GM21737 (cell line): ENCODE measurements around the gene AGO4.
"Not testable (repeated sequence)": the region's sequence is repeated elsewhere in the genome, so short reads cannot be mapped to it uniquely, and the experiment has no call there.

Experiments
- ATAC-seq: cut with Tn5 transposase; IDR thresholded peaks from one replicate; pipeline ENCODE4 v1.9.1; 2021; ENCODE audit warnings: mild to moderate bottlenecking, moderate library complexity; ENCODE audit not compliant: unreplicated experiment

AGO4 gene

DNA sequence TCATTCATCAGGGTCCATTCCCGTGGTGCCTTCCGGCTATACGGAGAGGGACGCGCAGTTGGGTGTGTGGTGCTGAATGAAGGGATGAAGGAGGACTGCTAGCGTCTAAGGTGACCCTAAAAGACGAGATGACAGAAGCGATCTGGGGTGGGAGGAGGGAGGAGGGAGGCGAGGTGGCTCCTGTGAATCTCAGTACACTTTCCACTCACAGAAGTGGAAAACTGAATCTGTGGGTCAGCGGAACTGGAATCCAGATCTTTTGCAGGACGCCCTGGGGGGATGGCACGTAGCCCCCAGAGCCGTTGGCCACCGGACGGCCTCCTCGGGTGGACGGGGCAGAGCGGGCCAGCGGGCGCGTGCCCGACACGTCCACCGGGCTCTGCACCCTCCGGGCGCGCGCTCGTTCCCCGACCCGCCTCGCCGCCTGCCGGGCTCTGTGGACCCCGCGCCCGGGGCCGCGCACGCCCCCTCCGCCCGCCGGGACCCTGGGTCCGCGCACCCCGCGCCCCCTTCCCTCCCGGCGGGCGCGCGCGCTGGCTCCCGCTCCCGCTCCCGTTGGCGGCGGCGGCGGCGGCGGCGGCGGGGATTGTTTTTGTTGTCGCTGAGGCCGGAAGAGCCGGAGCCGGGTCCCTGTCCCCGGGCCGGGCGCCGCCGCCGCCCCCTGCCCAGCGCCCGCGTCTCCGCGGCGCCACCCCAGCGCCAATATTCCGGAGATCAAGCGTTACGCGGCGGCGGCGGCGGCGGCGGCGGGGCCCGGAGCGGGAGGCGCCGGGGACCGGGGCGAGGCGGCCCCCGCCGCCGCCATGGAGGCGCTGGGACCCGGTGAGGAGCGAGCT lies at the start of gene AGO4:
TSS of gene AGO4 (plus strand) at position 403 of the 836 bp plus-strand sequence. CDS start at position 804, 401 bp downstream.
- ATAC-seq, result no peak

DNA sequence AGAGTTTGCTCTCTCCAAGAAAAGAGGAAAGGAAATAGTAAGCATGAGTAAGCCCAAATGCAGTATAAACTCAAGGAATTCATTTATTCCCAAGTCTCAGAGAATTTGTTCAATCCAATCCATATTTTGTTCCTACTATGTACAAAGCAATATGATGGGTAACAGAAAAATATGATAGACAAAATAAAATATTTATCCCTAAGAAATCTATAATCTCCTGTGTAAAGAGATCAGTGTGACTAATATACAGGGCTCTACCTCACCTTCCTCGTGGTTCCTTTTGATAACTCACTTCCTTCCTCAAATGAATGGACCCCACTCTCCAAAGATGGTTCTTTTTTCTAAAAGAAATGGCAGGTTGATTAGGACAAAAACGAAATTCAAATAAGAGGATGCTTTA lies 45.7 kb upstream of the AGO4 start:
- no peak for ATAC-seq

DNA sequence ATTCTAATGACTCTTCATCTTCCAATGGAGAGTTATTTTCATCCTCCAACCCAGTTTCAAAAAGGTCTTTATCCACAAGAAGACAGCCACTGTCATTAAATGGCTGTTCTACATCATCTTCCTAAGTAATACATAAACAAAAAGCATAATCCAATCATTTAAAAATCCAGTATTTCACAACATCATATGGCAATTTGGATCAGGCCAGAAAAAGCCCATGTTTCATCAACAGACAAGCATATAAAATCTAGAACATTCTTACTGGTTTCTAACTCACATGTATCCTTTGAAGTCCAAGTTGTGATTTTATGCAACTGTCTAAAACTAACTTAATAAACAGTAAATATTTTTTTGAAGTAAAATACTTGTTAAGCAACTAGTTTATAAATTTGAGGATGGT lies 44.6 kb upstream of the AGO4 start:
- no peak for ATAC-seq

DNA sequence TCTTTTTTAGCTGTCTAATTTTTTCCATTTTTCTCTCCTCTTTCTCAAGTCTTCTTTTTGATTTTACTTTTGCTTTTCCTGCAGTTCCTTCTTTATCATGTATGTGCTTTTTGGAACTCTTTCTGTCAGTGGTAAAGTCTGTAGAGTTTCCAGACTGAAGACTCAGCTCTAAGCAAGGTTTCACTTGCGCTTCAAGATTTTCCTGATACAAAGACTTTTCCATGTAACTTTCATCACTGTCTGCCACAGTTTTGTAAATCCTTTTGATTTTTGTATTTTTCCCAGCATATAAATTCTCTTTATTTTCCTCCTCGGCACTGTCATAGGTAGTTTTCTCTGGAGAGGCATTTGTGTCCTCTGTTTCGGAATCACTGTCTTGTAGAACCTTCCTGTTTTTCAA lies 43.5 kb upstream of the AGO4 start:
- ATAC-seq, result no peak

DNA sequence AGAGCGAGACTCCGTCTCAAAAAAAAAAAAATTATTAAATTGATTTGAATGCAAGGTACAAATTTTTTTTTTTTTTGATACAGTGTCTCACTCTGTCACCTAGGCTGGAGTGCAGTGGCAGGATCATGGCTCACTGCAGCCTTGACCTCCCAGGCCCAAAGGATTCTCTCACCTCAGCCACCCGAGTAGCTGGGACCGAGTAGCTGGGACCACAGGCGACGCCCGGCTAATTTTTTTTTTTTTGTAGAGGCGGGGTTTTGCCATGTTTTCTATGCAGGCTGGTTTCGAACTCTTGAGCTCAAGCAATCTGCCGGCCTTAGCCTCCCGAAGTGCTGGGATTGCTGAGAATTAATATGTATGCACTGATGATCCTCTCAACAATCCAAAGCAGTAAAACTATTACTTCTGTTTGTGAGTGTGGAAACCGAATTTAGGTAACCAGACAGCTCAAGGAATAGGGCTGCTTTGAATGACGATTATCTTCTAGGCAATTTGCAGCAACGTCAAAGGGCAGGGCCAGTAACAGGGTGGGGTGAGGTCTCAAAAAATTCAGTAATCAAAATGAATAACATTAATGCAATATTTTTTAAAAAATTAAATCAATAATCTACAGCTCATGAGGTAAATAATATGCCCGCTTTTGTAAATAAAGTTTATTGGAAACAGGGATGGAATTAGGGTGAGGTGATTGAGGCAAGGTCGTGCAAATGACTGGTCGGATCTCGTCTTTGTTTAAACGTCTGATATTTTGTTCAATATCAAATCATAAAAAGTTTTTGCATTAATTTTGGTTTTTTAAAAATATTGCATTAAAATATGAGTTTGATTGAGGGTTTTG lies 39.2 kb upstream of the AGO4 start:
- no peak for ATAC-seq

DNA sequence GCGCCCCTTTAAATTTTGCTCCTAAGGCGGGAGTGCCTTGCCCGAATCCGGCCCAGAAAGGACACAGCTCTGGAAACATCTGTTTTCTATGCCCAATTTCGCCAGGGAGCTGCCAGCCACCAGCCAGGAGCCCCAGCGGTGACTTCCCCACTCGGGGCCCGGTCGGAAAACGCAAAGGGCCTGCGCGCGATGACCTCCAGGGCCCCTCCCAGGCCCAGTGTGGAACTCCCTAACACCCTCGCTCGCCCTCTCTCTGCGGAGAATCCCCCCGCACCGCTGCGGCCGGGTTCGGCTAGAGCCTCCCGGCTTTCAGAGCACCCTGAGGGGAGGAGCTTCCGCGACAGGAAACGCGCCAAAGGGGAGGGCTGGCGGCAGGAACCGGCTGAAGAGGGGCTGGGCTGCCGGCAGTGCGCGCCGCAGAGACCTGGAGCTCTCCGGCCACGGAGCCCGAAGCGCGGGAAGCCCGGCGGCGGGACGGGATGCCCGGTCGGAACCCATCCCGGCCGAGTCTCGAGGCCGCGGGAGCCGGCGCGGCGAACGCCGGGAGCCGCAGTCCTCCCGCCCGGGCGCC lies 38.5 kb upstream of the AGO4 start:
- ATAC-seq, result peak; percentile 84

DNA sequence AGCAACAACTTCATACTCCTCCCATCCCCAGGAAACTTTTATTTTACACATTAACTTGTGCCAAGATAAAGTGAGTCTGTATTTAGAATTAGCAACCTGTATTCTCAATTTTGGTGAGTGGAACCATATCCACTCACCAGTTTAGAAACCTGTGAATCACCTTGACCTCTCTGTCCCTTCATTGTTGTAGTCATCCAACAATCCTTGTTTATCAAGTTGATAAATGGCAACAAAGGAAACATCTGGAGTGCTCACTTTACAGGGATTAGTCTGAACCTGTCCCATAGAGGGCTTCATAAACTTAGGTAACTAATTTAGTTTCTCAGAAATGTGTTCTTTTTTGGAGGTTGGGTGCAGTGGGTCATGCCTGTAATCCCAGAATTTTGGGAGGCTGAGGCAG lies 34.1 kb upstream of the AGO4 start:
- no peak for ATAC-seq

DNA sequence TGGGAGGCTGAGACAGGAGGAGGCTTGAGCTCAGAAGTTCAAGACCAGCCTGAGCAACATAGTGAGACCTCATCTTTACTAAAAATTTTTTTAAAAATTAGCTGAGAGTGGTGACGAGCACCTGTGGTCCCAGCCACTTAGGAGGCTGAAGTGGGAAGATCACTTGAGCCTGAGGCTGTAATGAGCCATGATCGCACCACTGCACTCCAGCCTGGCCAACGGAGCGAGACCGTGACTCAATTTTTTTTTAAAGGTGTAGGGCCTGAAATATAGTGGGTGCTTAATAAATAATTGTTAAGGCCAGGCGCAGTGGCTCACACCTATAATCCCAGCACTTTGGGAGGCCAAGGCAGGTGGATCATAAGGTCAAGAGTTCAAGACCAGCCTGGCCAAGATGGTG lies 31.6 kb upstream of the AGO4 start:
- not testable (repeated sequence) for ATAC-seq

DNA sequence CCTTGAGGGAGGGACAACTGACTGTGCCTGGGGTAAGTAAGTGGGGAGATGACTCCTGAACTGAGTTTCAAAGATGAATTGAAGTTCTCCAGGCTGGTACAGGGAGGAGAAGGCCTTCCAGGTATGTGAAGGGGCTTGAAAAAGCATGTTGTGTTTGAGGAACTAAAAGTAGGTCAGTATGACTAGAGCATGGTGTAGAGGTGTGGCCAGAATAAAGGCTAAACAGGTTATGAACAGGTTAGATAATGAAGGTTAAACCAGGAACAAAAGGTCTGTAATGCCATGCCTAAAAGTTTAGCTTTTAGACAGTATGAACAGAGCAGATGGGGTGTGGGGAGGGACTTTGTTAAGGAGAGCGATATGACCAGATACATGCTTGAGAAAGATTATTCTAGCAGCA lies 30.7 kb upstream of the AGO4 start:
- no peak for ATAC-seq

DNA sequence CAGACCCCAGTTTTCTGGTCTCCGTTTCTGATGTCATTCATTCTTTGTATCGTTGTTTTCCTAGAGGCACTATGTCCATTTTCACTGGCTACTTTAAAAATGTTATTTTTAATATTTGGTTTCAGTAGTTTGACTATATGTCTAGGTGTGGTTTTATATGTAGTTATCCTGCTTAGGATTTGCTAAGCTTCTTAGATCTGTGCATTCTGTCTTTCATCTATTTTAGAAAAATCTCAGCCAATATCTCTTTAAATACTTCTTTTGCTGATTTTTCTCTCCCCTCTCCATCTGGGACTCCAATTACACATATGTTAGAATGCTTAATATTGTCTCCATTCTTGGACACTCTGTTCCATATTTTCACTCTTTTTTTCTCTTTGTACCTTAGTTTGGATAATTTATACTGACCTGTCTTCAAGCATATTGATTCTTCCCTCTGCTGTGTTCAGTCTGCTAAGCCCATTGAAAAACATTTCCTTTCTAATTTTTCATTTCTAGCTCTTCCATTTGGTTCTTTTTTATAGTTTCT lies 24.7 kb upstream of the AGO4 start:
- no peak for ATAC-seq

DNA sequence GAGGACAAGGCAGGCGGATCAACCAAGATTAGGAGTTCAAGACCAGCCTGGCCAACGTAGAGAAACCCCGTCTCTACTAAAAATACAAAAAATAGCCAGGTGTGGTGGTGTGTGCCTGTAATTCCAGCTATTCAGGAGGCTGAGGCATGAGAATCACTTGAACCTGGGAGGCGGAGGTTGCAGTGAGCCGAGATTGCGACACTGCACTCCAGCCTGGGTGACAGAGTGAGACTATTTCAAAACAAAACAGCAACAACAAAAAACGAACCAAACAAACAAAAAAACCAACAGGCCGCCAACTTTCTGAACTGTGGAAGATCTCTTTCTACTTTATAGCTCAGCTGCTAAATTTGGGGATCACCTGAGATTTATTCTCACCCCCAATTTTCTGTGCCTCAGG lies 23.5 kb upstream of the AGO4 start:
- ATAC-seq, result not testable (repeated sequence)

DNA sequence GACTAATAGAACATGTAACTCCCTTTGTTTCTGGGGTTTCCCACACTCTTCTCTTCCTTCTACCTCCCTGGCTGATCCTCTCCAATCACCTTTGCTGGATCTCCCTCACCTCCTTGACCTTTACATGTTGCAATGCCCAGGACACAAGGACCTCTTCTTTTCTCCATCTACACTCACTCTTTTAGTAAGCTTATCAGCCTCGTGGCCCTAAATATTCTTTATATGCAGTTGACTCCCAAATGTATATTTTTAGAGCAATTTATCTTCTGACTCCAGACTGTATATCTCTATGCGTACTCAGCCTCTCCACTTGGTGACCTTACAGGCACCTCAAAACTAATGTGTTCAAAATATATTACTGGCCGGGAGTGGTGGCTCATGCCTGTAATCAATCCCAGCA lies 19.7 kb upstream of the AGO4 start:
- ATAC-seq, result no peak

DNA sequence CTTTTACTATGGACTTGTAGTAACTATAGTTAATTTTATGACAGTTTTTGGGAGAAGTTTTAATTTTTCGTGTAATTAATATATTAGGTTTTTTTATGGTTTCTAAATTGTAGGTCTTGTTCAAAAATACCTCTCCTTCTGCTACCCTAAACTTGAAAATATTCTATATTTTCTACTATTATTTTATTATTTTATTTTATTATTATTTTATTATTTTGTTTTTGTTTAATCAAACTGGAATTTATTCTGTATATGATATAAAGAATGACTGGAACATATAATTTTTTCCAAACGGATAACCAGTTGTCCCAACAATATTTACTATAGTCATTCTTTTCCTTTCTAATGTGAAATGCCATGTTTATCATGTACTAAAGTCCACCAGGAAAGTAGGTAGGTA lies 17.1 kb upstream of the AGO4 start:
- no peak for ATAC-seq

DNA sequence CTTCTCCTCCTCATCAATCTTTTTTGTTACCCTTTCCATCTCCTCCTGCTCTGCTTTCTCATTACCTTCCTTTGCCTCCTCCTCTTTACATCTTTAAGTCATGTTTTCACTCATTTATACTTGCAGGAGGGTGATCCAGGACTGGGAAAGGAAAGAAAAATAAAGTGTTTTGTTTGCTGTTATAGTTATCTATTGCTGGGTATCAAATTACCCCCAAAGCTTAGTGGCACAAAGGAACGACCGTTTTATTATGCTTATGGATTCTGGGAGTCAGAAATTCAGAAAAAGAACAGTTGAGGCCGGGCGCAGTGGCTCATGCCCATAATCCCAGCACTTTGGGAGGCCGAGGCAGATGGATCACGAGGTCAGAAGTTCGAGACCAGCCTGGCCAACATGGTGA lies 12.5 kb upstream of the AGO4 start:
- no peak for ATAC-seq

DNA sequence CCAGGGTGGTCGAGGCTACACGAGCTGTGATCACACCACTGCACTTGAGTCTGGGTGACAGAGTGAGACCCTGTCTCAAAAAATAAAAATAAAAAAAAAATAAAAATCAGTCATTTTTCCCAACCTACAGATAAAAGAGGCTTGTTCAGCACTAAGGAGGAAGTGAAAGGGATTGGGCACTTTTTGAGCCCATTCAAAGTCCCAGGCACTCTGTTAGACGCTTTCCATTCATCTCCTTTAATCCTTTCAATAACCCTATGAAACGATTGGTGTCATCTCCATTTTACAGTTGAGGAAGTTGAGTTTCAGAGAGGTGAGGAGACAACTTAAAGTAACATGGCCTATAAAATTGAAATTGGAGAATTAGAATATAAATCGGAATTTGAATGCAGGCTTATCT lies 10.4 kb upstream of the AGO4 start:
- ATAC-seq, result no peak

DNA sequence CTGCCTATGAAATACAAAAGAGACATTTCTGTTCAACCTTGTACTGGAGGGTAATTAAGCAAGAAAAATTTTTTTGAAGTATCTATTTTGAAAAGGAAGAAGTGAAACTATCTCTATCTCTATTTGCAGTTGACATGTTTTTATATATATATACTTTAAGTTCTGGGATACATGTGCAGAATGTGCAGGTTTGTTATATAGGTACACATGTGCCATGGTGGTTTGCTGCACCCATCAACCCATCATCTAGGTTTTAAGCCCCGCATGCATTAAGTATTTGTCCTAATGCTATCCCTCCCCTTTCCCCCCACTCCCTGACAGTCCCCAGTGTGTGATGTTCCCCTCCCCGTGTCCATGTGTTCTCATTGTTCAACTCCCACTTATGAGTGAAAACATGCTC lies 9.8 kb upstream of the AGO4 start:
- not testable (repeated sequence) for ATAC-seq

DNA sequence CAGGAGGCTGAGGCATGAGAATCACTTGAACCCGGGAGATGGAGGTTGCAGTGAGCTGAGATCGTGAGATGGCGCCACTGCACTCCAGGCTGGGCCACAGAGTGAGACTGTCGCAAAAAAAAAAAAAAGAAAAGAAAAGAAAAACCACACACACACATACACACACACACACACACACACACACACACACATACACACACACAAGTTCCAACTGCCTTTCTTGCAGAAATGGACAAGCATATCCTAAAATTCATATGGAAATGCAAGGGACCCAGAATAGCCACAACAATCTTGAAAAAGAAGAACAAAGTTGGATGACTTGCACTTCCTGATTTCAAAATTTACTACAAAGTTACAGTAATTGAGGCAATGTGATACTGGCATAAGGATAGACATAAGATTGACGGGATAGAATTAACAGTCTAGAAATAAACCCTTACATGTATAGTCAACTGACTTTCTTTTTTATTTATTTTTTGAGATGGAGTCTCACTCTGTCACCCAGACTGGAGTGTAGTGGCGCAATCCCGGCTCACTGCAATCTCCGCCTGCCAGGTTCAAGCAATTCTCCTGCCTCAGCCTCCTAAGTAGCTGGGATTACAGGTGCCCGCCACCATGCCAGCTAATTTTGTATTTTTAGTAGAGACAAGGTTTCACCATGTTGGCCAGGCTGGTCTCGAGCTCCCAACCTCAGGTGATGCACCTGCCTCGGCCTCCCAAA lies 7.5 kb upstream of the AGO4 start:
- ATAC-seq, result not testable (repeated sequence)

DNA sequence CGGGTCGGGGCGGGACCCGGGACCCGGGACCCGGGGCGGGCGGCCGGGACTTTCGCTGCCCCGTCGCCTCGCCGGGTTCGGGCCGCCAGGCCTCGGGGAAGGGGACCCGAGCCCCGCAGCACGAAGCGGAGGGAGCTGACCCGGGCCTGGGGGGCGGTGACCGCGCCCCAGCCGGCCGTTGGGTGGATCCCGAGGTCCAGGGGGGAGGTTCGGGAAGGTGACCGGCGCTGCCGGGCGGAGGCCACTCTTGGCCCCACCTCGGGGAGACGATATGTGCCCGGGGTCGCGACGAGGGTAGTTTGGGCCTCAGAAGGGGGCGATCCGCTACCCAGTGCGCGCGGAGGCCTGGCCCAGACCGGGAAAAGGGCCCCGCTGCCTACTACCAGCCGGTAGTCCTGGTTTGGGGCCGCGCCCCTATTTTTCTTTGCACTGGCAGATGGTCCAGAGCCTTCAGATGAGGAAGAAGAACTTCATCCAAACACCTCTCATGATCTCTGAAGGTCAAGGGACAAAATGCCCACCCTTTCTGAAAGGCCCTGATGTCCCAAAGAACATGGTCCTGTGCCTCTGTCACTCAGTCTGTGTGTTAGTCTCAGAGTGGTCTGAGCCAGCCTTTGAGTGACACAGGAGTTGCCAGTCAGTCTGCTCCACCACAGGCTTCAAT lies 766 bp downstream of the AGO4 start:
- ATAC-seq, result no peak

DNA sequence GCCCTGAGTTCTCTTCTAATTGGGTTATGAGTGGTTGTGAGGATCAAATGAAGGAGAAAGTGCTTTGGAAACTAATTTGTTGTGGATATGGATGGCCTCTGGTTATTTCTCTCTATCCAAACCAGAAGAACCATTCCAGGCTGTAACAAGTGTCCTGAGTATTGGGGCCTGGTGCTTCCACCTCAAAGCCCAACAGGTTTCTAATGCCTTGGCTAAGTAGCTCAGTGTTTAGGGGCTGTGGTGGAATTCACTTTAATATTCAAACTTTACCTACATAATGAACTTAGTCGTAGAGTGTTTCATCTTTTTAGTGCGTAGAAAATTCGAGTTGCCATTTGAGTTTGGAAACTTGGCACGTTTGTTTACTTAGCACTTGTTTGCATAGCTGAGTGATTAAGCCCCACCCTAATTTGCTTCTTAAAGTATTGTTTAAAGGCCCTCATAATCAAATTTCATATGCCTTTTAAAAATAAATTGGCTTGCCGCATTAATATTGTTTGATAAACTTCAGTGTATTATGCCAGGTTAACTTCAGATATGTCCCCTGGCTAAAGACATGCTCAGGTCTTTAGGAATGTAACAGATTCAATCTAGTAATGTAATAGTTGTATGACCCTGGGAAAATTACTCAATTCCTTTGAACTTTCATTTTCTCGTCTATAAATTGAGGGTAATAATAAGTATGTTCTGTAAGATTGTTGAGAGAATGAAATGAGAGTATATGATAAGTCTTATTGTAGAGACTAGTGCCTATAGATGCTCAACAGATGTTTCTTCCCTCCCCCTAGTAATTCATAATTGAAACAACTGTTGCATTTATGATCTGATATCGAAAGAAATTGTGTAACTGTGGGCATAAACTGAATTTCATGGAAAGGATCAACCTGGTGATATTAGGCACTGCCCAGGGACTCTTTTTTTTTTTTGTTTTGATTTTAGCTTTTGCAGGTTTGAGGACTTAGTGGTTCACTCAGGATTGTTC lies 1.6 kb downstream of the AGO4 start:
- no peak for ATAC-seq
